Mucosa of stomach (tissue), 1 donor: ENCODE results near the gene TFCP2L1.

Experiments used
- H3K27me3 ChIP-seq: one replicate; pipeline ENCODE4 v1.7.0; 2013; ENCODE audit warnings: mild to moderate bottlenecking, low read length; ENCODE audit not compliant: control insufficient read depth, insufficient read depth
- H3K36me3 ChIP-seq: one replicate; pipeline ENCODE4 v1.7.0; 2013; ENCODE audit warnings: low read length; ENCODE audit not compliant: control insufficient read depth, insufficient read depth
- H3K4me1 ChIP-seq: one replicate; pipeline ENCODE4 v1.7.0; 2013; ENCODE audit warnings: mild to moderate bottlenecking, low read length; ENCODE audit not compliant: control insufficient read depth, insufficient read depth
- H3K4me3 ChIP-seq: one replicate; pipeline ENCODE4 v1.7.0; 2013; ENCODE audit warnings: low read length
- H3K9ac ChIP-seq: one replicate; pipeline ENCODE4 v1.7.0; 2013; ENCODE audit warnings: mild to moderate bottlenecking, low read length, moderate library complexity
- H3K9me3 ChIP-seq: one replicate; pipeline ENCODE4 v1.7.0; 2013; ENCODE audit warnings: mild to moderate bottlenecking, low read length, moderate library complexity; ENCODE audit not compliant: control insufficient read depth
- donor health status: Pancreatic carcinoma.

Gene TFCP2L1

GRCh38 chr2:121293450-121294325, 8.7 kb upstream of the TFCP2L1 start:
- Histone ChIP-seq H3K9me3 (no peaks in the 10 kb centered on the region), H3K9ac (no peak overlapping the region), H3K4me1 (peaks cover 22% of the 10 kb centered on the region), H3K36me3 (no peaks in the 10 kb centered on the region), H3K4me3 (peak overlapping the region; percentile 2), H3K27me3 (no peaks in the 10 kb centered on the region)

- Histone ChIP-seq H3K9me3 (no peaks in the 10 kb centered on the region), H3K4me1 (peaks cover 22% of the 10 kb centered on the region), H3K4me3 (no peak overlapping the region), H3K36me3 (no peaks in the 10 kb centered on the region), H3K9ac (no peak overlapping the region), H3K27me3 (peaks cover under 1% of the 10 kb centered on the region)
These were observed 6.2 kb upstream of the TFCP2L1 start for GRCh38 chr2:121291251-121291580.

GRCh38 chr2:121289271-121289670, 4.3 kb upstream of the TFCP2L1 start:
- Histone ChIP-seq H3K36me3 (no peaks in the 10 kb centered on the region), H3K9me3 (no peaks in the 10 kb centered on the region), H3K4me1 (peaks cover 26% of the 10 kb centered on the region), H3K9ac (no peak overlapping the region), H3K27me3 (peaks cover 5% of the 10 kb centered on the region), H3K4me3 (no peak overlapping the region)

GRCh38 chr2:121288454-121289231, 3.6 kb upstream of the TFCP2L1 start:
- Histone ChIP-seq H3K9ac (no peak overlapping the region), H3K36me3 (no peaks in the 10 kb centered on the region), H3K4me3 (no peak overlapping the region), H3K27me3 (peaks cover 5% of the 10 kb centered on the region), H3K9me3 (no peaks in the 10 kb centered on the region), H3K4me1 (peaks cover 20% of the 10 kb centered on the region)

- Histone ChIP-seq H3K9ac (no peak overlapping the region), H3K36me3 (no peaks in the 10 kb centered on the region), H3K9me3 (no peaks in the 10 kb centered on the region), H3K4me3 (no peak overlapping the region), H3K27me3 (peaks cover 5% of the 10 kb centered on the region), H3K4me1 (peaks cover 13% of the 10 kb centered on the region)
These were observed 3.0 kb upstream of the TFCP2L1 start for GRCh38 chr2:121287956-121288355.

GRCh38 chr2:121287146-121287798, 2.3 kb upstream of the TFCP2L1 start:
- Histone ChIP-seq H3K36me3 (no peaks in the 10 kb centered on the region), H3K9ac (no peak overlapping the region), H3K4me3 (no peak overlapping the region), H3K9me3 (no peaks in the 10 kb centered on the region), H3K27me3 (peaks cover 5% of the 10 kb centered on the region), H3K4me1 (peaks cover 8% of the 10 kb centered on the region)

- Histone ChIP-seq H3K27me3 (peaks cover 5% of the 10 kb centered on the region), H3K9ac (peak overlapping the region; percentile 15)
These were observed 1.5 kb upstream of the TFCP2L1 start for GRCh38 chr2:121286506-121286905.

GRCh38 chr2:121285926-121286325, 924 bp upstream of the TFCP2L1 start:
- Histone ChIP-seq H3K9ac (peak overlapping the region; percentile 15), H3K36me3 (no peaks in the 10 kb centered on the region), H3K4me3 (no peak overlapping the region), H3K4me1 (peaks cover 15% of the 10 kb centered on the region), H3K27me3 (peaks cover 5% of the 10 kb centered on the region), H3K9me3 (no peaks in the 10 kb centered on the region)

More at GRCh38 chr2:121286506-121286905, 1.5 kb upstream of the TFCP2L1 start:
- no peaks in the 10 kb centered on the region for H3K9me3 ChIP-seq
- no peaks in the 10 kb centered on the region for H3K36me3 ChIP-seq
- H3K4me3 ChIP-seq: no peak overlapping the region
- H3K4me1 ChIP-seq: peaks cover 10% of the 10 kb centered on the region

GRCh38 chr2:121283670-121284462, 1.1 kb downstream of the TFCP2L1 start:
- no peaks in the 10 kb centered on the region for H3K9me3 ChIP-seq
- H3K36me3 ChIP-seq: no peaks in the 10 kb centered on the region
- peaks cover 15% of the 10 kb centered on the region for H3K4me1 ChIP-seq
- H3K4me3 ChIP-seq: peak overlapping the region; percentile 92
- peaks cover 5% of the 10 kb centered on the region for H3K27me3 ChIP-seq
- peak overlapping the region; percentile 88 for H3K9ac ChIP-seq

- Histone ChIP-seq H3K9ac (peak overlapping the region; percentile 88), H3K4me1 (peaks cover 15% of the 10 kb centered on the region), H3K36me3 (no peaks in the 10 kb centered on the region), H3K4me3 (peak overlapping the region; percentile 92), H3K9me3 (no peaks in the 10 kb centered on the region), H3K27me3 (peaks cover 5% of the 10 kb centered on the region)
These were observed 2.1 kb downstream of the TFCP2L1 start for GRCh38 chr2:121282800-121283385.

GRCh38 chr2:121281694-121282093, 3.3 kb downstream of the TFCP2L1 start:
- Histone ChIP-seq H3K9me3 (no peaks in the 10 kb centered on the region), H3K9ac (no peak overlapping the region), H3K4me3 (no peak overlapping the region), H3K27me3 (peaks cover 5% of the 10 kb centered on the region), H3K36me3 (no peaks in the 10 kb centered on the region), H3K4me1 (peaks cover 15% of the 10 kb centered on the region)
